Hindlimb muscle (tissue), 1 donor: ENCODE results near the gene DNAJA3. TPM values are rescaled to one million over a fixed set of nuclear protein-coding genes. Genes with fewer than 3 reads are reported as not detected.
A peak's percentile ranks its signal among the peaks of the same experiment; 100 is the strongest.

ENCODE experiments used
- DNase-seq: peaks from one replicate; pipeline ENCODE4 v3.0.0-alpha.2; 2013
- polyA plus RNA-seq: library from polyadenylated mRNA; unstranded; fragments of 120-200 nt; gene quantifications from one replicate; pipeline ENCODE4 v1.2.1, GENCODE V29; 2013; ENCODE audit not compliant: insufficient read length

Gene DNAJA3
- polyA plus RNA-seq, 1 donor, result 34.9 TPM

GRCh38 chr16:4475880-4476788 is 50.5 kb downstream of the DNAJA3 start, which contains the start of gene HMOX2:
TSS of gene HMOX2 (plus strand) at chr16:4476398. CDS start at chr16:4505525, 29,127 bp downstream.
- peak; percentile 95 for DNase-seq

GRCh38 chr16:4477966-4478365 is 52.3 kb downstream of the DNAJA3 start:
- no peak for DNase-seq

- no peak for DNase-seq
These were observed 55.9 kb downstream of the DNAJA3 start for GRCh38 chr16:4481526-4481925.

- no peak for DNase-seq
These were observed 56.3 kb downstream of the DNAJA3 start for GRCh38 chr16:4481963-4482362.

DNA sequence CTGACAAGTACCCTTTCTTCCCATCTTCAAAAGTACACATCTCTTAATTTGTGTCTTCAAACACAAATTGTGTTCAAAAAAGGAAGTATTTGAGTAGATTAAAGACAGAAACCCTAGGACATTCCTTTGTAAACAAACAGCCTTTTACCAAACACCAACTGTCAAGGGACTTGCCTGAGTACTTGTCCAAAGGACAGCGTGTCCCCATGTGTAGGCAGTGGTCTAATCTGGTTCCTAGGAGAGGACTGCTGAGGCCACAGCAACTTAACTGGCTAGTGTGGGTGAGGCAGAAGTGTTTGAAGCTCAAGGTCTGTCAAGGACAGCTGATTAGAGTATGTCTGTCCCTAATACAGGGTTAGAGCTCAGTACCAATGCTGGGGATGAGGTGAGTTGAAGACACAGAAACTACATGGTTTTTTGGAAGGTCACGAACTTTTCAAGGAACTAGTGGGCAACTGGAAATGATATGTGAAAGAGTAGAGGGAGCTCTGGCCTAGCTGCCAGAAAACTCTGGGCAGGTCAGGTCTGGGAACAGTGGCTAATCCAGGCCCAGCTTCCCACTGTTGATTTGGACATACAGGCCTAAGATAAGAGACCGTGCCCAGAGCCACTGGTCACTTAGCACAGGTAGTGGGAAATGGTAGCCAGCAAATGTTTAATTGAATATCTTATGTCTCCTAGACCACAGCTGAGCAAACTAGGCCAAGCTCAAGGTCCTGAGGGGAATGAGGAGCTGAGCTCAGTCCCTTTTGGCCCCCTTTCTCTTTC is 60.6 kb downstream of the DNAJA3 start:
- DNase-seq, result no peak

GRCh38 chr16:4487955-4488498 is 62.4 kb downstream of the DNAJA3 start:
- no peak for DNase-seq

DNA sequence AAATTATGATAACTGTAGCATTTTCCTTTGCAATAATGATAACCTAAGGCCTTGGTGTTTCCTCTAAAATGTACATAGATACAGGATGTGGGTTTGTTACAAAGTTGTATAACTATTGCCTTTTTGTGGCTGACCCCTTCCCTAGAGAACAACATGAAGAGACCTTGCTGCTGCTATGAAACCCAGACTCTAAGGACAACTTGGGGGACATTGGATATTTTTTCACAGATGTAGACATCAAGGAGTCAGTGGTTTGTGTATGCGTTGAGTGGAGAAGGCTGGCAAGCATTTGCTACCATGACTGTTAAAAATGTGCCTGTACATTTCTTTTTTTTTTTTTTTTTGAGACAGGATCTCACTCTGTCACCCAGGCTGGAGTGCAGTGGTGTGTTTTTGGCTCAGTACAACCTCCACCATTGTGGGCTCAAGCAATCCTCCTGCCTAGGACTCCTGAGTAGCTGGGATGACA is 62.9 kb downstream of the DNAJA3 start:
- DNase-seq, result no peak

DNA sequence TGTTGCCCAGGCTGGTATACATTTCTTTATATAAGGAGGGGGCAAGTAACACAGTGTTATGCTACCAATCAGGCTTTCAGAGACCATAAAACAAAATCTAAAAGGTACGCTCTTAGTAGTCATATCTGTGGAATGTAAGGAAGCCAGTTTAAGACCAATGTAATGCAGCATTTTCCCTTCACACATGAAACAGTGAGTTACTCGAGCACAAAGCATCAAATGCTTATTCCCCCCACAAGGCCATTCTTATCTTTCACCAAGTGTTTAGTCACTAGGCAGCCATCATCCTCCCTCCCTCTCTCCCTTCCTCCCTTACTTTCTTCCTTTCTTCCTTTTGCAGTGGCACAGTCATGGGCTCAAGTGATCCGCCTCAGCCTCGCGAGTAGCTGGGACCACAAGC is 63.4 kb downstream of the DNAJA3 start:
- DNase-seq, result no peak

DNA sequence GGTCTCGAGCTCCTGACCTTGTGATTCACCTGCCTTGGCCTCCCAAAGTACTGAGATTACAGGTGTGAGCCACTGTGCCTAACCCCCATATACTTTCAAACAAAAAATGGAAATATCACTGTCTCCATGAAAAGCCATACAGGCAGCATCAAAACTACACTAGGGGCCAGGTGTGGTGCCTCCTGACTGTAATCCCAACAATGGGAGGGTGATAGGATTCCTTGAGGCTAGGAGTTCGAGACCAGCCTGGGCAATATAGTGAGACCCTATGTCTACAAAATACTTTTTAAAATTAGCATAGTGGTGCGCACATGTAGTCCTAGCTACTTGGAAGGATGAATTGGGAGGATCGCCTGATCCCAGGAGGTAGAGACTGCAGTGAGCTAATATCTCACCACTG is 66.2 kb downstream of the DNAJA3 start:
- DNase-seq, result no peak

DNA sequence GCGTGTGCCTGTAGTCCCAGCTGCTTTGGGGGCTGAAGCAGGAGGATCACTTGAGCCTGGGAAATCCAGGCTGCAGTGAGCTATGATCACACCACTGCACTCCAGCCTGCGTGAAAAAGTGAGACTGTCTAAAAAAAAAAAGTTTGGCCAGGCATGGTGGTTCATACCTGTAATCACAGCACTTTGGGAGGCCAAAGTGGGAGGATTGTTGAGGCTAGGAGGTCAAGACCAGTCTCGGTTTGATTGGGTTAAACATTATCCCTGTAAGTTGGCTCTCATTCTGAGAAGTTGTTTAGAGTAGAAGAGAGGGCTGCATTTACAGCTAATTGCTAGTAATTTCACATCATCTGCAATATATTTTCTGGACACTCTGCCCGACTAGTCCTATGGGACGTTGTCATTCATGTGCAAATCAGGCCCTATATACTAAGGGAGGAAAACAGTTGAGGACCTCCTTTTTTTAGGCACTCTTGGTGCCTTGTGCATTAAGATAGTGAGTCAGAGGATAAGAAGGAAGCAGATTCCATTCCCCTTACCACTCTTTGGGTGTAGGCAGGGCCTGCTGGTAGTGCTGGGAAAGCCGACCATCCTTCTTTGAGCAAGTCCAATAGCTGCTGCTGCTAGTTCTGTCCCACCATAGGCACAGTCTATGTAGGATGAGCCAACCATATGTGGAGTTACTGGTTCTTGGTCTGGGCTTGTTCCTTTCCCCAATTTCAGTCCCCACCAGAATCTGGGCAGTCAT is 69.2 kb downstream of the DNAJA3 start:
- DNase-seq, result no peak

DNA sequence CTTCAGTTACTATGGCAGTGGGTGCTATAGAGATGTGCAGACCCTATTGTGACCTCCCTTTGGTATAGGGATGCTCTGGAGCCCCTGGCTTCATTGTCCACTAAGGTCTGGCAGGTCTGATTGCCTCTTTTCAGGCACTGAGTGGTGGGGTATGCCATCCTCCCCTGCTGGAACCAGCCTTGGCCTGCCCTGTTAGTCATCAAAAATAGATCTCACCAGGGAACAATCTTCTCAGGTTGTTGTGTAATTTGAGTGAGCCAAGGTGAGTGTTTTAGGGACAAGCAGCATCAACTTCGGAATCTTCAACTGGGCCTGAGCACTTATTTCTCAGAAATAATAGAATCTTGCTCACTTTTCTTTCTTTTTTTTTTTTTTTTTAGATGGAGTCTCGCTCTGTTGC is 70.1 kb downstream of the DNAJA3 start:
- DNase-seq, result no peak

- DNase-seq, result no peak
These were observed 70.6 kb downstream of the DNAJA3 start for GRCh38 chr16:4496305-4496704.

GRCh38 chr16:4498546-4499195 is 73.0 kb downstream of the DNAJA3 start:
- DNase-seq, result no peak

GRCh38 chr16:4499196-4499555 is 73.5 kb downstream of the DNAJA3 start:
- no peak for DNase-seq

DNA sequence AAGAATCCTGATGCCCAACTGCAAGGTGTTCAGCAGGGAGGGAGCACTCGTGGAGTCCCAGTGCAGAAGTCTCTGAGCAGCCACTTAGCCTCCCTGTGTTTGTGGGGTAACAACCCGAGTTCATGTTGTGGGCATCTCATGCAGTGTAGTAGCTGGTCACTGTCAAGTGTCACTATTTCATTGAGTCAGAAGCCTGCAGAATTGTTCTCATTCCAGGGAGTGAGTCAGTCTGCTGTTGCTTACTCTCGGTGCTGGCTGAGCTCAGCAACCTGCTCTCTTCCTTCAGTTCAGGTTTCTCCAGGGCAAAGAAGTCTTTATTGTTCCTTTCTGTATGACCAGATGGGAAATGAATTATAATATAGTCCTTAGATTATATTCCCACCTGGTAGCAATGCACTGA is 74.6 kb downstream of the DNAJA3 start:
- DNase-seq, result no peak

- DNase-seq, result peak; percentile 63
These were observed 75.4 kb downstream of the DNAJA3 start for GRCh38 chr16:4501071-4501478.

DNA sequence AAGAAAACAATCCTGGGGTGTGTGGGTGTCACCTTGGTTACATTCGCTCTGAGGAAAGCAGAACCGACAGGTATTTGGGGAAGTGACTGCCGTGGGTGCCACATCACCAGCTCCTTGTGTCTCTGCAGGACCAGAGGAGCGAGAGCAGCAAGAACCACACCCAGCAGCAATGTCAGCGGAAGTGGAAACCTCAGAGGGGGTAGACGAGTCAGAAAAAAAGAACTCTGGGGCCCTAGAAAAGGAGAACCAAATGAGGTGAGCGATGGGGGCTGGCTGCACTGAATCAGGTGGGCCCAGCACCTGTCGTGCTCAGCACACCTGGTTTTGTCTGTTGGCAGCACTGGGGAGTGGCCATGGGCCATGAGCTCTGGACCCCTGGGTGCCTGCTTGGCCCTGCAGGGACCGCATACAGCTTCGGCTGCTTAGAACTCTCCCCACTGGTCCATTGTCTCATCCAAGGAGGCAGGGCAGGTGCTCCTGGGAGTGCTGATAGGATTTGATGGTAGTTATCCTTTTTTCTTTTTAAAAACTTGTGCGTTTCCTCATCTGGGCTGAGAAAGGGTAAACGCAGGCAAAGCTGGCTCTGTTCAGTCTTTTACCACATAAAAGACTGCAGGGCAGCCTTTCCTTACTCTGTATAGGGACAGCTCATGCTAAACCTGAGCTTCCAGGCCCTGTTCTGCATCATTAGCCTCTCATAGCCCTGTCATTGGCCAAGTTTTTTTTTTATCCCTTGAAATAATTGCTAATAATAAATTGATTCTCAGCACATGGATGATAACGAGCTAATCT is 79.9 kb downstream of the DNAJA3 start:
- DNase-seq, result no peak
